HG03103 (cell line): ENCODE measurements around the gene ANO7.

ENCODE experiments used
- ATAC-seq: cut with Tn5 transposase; IDR thresholded peaks from one replicate; pipeline ENCODE4 v1.9.1; 2021; ENCODE audit warnings: low read depth; ENCODE audit not compliant: unreplicated experiment

Gene ANO7

DNA sequence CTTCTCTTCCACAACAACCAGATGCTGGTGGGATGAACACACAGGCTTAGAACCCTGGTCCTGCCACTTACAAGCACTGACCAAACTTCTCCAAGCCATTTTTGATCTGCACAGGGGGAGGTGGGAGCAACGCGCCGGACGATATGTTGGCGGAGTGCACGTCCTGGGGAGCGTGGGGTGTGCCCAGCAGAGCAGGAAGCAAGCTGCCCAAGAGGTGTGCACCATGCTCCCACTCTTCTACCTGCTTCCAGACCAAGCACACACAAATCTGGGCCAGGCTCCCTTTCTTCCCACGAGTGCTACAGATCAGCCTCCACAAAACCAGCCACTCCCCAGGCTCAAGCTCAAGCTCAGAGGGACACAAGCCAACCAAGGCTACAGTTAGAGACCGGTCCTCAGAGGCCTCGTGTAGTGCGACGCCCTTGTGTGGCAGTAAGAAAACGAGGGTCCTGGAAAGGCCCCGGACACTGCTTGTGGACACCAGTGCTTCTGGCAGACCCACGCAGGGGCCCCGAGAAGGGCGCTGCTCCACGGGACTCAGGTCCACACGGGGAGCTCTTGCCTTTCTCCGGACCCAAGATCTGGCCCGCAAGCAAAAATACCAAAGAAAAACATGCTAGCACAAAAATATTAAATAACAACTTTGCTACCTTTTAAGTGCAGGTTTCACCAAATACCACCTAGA is 52.0 kb downstream of the ANO7 start:
- ATAC-seq, result no peak

GRCh38 chr2:241241669-241242068 is 53.2 kb downstream of the ANO7 start:
- ATAC-seq, result no peak

- ATAC-seq, result no peak
These were observed 53.8 kb downstream of the ANO7 start for GRCh38 chr2:241242306-241242705.

GRCh38 chr2:241244368-241244767 is 55.9 kb downstream of the ANO7 start:
- no peak for ATAC-seq

DNA sequence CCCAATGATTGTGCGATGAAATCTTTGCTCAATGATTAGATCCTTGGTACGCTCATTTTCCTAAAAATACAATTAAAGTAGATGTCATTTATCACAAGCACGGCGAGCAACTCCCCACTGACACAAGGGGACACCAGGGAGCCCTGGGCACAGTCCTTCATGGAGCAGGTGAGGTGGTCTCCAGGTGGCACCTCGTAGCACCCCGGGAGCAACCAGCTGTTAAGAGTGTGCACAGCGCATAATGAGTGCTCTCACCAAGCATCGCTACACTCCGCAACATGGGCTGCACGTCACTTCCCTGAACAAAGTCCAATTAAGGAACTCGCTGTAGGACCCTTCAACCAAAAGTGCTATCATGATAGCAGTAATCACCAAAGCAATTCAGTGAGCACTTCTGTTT is 59.8 kb downstream of the ANO7 start:
- no peak for ATAC-seq

GRCh38 chr2:241248897-241249296 is 60.4 kb downstream of the ANO7 start:
- no peak for ATAC-seq

DNA sequence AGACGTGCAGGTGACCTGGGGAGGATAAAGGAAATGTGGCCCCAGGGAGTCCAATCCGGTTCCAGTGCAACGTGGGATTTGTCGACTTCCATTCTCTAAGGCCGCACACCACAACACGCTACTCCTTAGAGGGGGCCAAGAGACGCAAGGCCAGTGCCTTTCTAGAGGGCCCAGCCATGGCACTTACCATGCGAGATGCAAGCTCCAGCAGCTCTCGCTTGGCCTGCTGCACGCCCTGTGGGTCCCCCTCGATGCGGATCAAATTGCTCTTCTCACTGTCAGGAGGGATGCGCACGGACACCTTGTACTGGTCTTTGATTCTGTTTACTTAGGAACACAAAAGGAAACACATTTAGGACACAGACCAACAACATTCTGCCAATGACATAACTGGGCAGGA is 61.2 kb downstream of the ANO7 start:
- no peak for ATAC-seq

DNA sequence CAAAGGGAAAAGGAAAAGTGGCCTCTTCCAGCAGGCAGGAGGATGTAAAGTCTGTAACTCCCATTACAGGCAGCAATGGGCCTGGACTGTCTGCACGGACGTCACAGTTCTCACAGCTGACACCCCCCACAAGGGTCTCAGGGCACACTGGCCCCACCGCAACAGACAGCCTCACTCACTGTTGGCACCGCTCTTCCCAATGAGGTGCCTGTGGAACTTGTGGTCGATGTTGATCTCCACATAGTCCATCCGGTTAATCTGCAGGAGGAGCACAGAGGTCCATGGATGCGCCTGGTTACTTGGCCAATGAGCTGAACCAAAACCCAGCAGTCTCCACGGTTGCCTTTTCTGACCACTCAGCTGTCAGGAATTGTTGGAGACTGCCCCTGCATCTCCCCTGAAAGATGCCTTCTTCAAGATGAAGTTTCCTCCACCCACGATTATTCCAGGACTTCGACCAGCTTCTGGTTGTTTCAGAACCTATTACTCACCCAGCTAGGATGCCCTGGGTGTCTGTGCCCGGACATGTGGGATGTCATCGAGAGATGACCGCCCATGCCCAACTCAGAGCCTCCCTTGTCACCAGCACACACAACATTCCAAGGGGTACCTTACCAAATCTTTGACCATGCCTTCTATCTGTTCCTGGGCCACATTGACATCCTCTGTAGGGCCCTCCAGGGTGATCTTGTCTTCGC is 64.5 kb downstream of the ANO7 start:
- ATAC-seq, result no peak

- no peak for ATAC-seq
These were observed 66.5 kb downstream of the ANO7 start for GRCh38 chr2:241254904-241255351.

DNA sequence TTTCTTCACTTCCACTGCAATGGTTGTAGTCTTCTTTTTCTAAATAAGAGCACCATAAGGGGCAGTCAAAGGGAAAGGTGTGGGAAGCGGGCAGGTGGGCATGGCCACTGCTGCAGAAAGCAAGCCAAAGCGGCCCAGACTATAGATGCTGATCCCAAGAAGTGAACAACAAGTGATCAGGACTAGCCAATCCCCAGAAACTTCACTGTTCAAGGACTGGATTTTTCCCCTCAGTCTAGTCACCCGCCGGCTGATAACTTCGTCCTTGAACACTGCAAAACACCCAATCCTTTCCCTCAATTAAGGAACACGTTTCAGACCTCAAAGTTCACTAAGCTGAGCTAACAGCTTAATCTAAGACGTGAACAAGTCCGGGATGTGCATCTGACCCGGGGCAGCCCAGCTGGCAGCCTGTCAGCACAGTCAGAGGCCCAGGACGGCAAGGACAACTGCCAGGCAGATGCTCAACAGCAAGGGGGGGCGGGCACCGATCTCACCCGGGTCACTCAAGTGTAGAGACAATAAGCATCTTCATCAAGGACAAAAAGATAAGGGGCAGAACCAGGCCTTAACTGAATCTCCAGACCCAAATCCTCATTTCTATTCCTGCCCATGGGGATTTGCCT is 67.2 kb downstream of the ANO7 start:
- ATAC-seq, result no peak

GRCh38 chr2:241256168-241256545 is 67.7 kb downstream of the ANO7 start:
- no peak for ATAC-seq

DNA sequence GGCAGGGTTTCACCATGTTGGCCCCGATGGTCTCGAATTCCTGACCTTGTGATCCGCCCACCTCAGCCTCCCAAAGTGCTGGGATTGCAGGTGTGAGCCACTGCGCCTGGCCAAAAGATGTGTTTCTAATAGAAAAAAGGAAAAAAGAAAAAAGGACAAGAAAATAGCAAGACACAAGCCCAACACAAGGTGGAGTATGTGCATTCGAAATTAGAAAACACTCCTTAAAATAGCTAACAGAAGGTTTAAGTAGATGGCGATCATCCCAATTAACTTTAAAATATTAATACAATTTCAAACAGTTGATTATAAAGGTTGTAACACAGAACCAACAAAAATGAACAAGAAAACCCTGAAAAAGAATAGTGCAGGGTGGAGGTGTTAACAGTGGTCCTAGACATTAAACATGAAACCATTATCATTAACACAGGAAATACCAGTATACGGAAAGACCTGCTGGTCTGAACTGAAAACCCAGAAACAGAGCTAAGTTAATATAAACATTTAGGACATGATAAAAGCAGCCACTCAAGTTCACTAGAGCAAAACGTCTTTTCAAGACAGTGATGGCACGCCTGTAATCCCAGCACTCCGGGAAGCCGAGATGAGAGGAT is 69.0 kb downstream of the ANO7 start:
- ATAC-seq, result no peak

DNA sequence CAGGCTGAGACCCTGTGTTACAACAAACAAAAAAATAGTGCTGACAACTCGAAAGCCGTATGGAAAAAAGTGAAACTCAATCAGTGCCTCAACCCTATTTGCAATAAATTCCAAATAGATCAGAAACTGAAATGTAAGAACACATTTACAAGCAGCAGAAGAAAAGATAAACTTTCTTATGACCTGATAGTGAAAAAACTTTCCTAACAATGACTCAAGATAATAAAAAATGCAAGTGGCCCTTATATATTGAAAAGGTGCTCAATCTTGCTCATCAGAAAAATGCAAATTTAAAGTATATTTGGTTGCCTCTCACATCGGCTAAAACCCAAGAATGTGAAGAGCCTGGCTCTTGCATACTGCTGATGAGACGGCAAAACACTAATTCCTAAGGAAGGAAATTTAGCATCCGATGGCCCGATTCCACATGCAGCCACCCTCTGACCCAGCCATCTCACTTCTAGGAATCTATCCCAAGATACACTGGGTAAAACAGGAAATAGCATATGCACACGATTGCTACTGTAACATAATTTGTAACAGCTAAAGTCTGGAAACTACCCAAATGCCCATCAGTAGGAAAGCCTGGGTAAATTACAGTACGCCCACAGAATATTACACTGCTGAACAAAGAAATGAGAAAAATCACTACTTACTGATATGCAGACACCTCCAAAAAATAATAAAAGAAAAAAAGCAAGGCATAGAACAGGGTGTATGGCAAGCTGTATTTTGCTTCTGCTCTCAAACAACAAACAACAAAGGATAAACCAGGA is 70.2 kb downstream of the ANO7 start:
- no peak for ATAC-seq

DNA sequence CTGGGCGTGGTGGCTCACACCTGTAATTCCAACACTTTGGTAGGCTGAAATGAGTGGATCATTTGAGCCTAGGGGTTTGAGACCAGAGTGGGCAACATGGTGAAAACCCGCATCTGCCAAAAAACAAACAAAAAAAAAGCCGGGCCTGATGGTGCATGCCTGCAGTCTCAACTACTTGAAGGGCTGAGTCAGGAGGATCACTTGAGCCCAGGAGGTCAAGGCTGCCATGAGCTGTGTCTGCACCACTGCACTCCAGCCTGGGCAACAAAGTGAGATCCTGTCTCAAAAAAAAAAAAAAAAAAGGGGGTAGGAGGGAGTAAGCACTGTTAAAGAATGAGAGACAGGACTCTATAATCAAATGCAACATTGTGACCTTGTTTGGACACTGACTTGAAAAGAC is 72.4 kb downstream of the ANO7 start:
- no peak for ATAC-seq

GRCh38 chr2:241261628-241262027 is 73.2 kb downstream of the ANO7 start:
- no peak for ATAC-seq

- ATAC-seq, result no peak
These were observed 74.6 kb downstream of the ANO7 start for GRCh38 chr2:241263061-241263460.

GRCh38 chr2:241265506-241265905 is 77.0 kb downstream of the ANO7 start:
- ATAC-seq, result no peak

- no peak for ATAC-seq
These were observed 79.0 kb downstream of the ANO7 start for GRCh38 chr2:241267249-241268067.

GRCh38 chr2:241268306-241268705 is 79.8 kb downstream of the ANO7 start:
- no peak for ATAC-seq
